Measurements from ENCODE around the gene KDM4C.

- TF ChIP-seq EP300 (IDR thresholded peaks at IDR 0.05; ENCODE audit: low read depth) = no peak
- no peak for TF ChIP-seq POLR2A (IDR thresholded peaks at IDR 0.05)
- TF ChIP-seq CTCF (IDR thresholded peaks at IDR 0.05) = no peak
- no peak for TF ChIP-seq POLR2AphosphoS5 (IDR thresholded peaks at IDR 0.05)
Observed at GRCh38 chr9:6893350-6894131, 135.8 kb downstream of the KDM4C start.
